ENCODE results near the gene WDR43.
A peak's percentile ranks its signal among the peaks of the same experiment; 100 is the strongest.
"Not testable (repeated sequence)": the region's sequence is repeated elsewhere in the genome, so short reads cannot be mapped to it uniquely, and the experiment has no call there.

WDR43 gene

DNA sequence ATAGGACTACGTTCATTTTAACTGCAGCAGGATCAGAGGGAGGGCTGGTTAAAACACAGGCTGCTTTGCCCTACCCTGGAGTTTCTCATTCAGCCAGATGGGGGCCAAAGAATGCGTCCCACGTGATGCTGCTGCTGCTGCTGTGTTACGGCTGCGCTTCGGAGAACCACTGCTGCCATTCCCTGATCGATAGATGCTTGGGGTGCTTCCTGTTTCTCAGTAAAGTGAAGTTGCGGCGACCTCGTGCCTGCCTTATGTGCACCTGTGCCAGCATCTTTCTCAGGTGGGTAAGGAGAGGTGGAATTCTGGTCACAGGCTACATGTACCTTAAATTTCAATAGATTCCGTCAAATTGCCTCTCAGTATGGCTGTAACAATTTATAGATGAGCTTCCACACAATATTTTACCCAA is 62.0 kb downstream of the WDR43 start:
- no peak overlapping the region for H3K27ac ChIP-seq
- no peak overlapping the region for H3K4me3 ChIP-seq

DNA sequence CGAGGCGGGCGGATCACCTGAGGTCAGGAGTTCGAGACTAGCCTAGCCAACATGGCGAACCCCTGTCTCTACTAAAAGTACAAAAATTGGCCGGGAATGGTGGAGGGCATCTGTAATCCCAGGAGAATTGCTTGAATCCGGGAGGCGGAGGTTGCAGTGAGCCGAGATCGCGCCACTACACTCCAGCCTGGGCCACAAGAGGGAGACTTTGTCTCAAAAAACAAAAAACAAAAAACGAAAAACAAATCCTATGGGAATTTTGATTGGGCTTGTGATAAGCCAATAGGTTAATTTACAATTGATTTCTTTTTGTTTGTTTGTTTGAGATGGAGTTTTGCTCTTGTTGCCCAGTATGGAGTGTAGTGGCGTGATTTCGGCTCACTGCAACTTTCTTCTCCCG is 62.4 kb downstream of the WDR43 start:
- no peak overlapping the region for H3K4me3 ChIP-seq
- no peak overlapping the region for H3K27ac ChIP-seq

DNA sequence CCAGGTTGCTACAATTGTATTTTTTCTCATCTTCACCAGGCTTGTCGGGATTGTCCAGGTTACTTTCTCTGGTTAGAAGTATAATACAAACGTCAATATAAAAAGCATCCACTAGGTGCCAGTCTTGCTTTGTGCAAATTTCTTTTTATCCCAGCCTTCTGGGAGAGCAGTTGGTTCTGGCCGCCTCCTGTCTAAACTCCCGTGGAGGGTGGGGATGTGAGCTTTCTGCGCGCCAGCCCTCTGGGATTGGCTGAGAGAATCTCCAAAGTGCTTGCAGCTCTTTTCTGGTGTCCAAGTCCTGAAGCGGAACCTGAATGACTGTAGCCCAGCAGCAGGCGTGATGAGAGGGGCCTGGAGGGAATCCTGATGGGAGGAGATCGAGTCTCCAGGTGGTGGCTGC is 64.2 kb downstream of the WDR43 start:
- no peak overlapping the region for H3K4me3 ChIP-seq

DNA sequence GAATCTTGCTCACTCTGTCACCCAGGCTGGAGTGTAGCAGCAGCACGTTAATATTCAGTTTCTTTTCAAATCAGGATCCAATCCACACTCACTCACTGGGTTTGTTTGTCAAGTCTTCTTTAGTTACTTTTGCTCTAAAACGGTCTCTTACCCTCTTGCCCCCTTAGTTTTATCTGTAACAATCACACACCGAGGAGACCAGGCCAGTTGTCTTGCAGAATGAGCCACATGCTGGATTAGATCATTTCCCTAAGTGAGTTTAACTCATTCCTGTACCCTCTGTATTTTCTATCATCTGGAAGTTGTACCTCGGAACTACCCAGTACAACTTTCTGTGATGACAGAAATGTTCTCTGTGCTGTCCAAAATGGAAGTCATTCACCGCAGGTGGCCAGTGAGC is 65.9 kb downstream of the WDR43 start:
- Histone ChIP-seq H3K27ac (no peak overlapping the region), H3K4me3 (no peak overlapping the region)

More for the DNA sequence above, 64.2 kb downstream of the WDR43 start:
- no peak overlapping the region for H3K27ac ChIP-seq

DNA sequence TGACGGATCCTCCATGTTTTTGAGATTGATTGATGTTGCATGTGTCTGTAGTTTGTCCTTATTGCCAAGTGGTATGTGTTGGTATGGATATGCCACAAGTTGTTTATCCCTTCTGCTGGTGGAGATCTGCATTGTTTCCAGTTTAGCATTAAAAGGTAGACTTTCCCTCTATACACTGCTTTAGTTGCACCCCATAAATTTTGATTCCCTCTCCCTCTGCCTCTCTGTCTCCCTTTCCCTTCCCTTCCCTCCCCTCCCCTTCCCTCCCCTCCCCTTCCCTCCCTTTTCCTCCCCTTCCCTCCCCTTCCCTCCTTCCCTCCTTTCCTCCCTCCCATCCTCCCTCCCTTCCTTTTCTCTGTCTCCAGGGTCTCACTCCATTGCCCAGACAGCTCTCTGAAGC is 68.0 kb downstream of the WDR43 start:
- Histone ChIP-seq H3K27ac (no peak overlapping the region), H3K4me3 (no peak overlapping the region)

DNA sequence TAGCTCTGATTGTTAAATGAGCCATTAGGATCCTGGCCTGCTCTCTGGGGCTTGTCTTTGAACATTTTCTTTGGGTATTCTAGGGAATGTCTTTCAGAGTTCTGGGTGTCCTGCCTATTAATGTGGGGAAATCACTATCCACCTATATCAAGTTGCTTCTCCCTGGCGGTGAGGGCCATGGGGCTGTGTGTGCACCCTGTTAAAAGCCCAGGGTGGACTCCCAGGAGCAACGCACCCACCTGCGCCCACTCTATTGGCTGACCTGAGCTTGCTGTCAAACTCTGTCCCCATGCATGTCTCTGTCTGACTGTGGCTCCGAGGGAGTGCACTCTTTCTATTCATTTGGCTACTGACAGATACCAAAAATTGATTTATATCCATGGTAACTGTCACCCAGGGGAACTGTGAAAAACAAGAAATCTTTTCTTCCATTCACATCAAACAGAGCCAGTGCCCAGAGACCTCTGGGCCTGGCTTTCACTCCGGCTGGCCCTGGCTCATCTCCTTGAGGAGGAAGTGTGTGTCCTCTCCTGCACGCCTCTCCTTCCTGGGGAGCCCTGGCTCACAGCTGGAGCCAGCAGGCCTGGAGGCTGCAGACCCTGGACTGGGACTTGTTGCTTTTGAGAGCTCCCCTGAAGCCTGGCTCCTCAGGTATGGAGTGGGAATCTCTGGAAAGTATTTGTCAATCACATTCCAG is 76.1 kb downstream of the WDR43 start:
- Histone ChIP-seq H3K4me3 (no peak overlapping the region), H3K27ac (no peak overlapping the region)

DNA sequence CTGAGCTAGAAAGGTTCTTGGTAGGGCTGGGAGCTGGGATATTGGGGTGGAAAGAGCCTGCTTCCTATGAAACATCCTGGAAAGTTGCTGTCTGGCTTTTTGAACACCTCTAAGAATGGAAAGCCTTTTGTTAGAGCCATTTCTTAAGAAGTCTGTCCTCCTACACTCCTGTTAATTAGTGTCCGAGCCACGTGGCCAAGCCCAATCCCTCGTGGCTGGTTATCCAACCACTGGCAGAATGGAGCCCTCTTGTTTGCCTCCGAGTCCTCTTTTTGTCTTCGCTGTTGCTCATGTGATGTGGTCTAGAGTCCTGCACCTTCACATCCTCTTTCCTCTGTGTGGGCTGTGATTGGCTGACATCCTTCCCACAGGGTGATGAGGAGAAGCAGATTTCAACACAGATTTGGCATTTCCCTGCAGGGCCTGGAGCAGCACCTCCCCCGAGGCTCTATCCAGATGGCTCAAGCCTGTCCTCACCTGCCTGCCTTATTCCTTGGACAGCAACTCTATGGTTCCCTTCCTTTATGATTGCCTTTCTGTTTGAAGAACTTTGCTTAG is 78.4 kb downstream of the WDR43 start:
- H3K27ac ChIP-seq, result no peak overlapping the region

DNA sequence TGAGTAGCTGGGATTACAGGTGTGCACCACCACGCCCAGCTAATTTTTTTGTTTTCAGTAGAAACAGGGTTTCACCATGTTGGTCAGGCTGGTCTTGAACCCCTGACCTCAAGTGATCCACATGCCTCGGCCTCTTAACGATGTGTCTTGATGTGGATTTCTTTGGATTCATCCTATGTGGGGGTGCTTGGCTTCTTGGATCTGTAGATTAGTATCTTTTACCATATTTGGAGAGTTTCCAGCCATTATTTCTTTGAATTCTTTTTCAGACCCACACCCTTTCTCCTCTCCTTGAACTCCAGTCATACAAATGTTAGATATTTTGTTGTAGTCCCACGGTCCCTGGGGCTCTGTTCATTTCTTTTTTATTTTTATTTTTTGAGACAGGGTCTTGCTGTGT is 79.8 kb downstream of the WDR43 start:
- Histone ChIP-seq H3K27ac (no peak overlapping the region), H3K4me3 (no peak overlapping the region)

More for the DNA sequence above, 78.4 kb downstream of the WDR43 start:
- H3K4me3 ChIP-seq, result no peak overlapping the region

DNA sequence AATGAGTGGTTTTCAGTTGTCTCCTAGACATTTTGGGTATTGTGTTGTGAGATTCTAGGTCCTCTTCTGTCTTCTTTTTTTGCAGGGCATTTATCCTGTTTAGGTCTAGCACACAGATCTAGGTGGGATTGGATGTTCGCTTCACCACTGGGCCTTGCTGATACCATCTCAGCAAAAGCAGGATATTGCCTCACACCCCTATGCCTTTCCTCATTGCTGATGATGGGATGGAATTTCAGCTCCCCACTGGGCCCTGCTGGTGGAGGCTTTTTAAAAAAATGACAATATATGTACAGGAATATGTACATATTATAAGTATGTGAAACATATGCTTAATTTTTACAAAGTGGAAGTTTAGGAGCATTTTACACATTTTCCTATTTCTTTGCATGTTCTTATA is 81.2 kb downstream of the WDR43 start:
- Histone ChIP-seq H3K4me3 (no peak overlapping the region), H3K27ac (no peak overlapping the region)

DNA sequence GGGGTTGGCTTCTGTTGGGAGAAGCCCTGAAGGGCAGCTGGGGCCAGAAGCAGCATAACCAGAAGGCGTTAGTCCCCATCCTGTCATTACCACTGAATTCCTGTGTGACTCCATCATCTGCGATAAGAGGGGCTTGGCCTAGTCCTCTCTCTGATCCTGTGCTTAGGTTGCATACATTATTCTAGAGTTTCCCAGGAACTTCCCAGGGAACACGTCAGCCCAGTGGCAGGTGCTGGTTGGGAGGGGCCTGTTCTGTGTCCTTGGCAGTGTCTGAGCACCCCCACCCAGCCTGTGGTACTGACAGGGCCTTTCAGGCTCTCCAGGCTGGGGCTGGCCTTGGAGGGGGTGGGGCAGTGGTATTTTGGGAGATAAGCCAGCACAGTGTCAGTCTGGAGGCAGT is 82.1 kb downstream of the WDR43 start:
- no peak overlapping the region for H3K27ac ChIP-seq
- H3K4me3 ChIP-seq, result no peak overlapping the region

DNA sequence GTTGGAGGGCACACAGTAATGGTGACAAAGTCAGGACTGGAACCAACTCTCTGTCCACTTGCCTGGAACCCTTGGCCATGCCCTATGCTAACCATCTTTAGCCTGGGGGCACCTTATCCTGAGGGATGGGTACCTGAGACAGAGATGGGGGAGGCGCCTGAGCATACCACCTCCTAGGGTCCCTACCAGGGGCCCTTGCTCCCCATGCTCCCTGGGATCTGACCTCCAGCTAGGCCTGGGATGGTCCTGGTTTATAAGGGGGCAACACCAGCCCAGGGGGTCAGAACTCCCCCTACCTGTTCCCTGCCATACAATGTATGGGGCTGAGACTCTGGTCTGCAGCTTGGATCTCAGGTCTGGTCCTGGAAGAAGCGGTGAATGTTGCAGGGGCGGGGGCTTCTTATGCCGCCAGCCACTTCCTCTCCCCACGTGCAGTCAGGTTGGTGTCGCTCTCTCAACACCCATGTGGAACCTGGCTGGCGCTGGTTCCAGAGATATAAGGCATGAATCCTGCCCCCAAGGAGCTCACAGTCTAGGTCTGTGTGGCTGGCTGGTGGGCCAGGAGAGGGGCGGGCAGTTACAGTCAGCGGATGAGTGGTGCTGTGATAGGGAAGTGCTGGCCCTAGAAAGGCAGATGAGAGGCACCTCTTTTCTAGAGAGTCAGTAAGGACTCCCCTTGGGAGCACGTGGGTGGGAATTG is 82.9 kb downstream of the WDR43 start:
- Histone ChIP-seq H3K27ac (no peak overlapping the region), H3K4me3 (no peak overlapping the region)

DNA sequence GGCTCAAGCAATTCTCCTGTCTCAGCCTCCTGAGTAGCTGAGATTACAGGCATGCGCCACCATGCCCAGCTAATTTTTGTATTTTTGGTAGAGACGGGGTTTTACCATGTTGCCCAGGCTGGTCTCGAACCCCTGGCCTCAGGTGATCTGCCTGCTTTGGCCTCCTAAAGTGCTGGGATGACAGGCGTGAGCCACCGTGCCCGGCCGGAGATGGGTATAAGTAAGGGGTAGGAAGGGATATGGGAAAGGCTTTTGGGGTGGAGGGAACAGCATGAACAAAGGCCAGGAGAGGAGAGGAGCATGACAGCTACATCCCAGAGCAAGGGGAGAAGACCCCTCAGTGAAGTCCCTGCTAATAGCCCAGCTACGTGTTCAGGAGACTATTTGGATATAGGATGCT is 83.5 kb downstream of the WDR43 start:
- H3K4me3 ChIP-seq, H3K27ac ChIP-seq: not testable (repeated sequence)

DNA sequence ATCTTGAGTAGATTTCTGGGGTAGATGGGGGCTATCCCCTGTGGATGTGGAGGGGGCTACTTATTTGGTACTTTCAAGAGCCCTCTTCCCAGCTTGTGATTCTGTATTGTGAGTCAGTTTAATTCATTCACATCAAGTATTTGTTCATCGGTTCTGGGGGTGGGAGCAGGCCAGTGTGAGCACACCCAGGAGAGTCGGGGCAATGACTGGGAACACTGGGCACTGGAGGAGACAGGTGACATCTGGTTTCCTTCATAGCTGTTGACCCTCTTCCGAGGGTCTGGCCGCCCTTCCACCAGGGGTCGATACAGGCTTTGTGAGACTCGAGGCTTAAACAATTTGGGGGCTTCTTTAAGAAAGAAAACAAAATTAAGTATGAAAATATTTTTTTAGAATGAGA is 84.1 kb downstream of the WDR43 start:
- Histone ChIP-seq H3K4me3 (no peak overlapping the region), H3K27ac (no peak overlapping the region)

DNA sequence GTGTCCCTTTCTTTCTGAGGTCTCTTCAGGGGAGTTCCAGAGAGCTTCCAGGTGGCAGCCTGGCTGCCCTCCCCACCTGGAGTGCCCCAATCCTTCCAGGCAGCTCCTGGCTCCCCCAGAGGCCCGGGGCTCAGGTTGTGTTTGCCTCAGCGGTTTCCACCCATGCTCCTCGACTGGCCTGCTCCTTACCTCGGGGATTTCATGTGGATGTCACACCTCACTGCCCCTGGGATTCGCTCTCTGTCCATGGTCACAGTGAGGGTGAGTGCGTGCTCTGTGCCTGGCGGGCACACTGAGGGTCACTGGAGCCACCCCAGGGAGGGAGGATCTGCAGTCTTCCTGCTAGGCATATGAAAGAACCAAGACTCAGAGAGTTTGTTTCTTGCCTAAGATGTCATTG is 84.6 kb downstream of the WDR43 start:
- Histone ChIP-seq H3K4me3 (no peak overlapping the region), H3K27ac (no peak overlapping the region)

DNA sequence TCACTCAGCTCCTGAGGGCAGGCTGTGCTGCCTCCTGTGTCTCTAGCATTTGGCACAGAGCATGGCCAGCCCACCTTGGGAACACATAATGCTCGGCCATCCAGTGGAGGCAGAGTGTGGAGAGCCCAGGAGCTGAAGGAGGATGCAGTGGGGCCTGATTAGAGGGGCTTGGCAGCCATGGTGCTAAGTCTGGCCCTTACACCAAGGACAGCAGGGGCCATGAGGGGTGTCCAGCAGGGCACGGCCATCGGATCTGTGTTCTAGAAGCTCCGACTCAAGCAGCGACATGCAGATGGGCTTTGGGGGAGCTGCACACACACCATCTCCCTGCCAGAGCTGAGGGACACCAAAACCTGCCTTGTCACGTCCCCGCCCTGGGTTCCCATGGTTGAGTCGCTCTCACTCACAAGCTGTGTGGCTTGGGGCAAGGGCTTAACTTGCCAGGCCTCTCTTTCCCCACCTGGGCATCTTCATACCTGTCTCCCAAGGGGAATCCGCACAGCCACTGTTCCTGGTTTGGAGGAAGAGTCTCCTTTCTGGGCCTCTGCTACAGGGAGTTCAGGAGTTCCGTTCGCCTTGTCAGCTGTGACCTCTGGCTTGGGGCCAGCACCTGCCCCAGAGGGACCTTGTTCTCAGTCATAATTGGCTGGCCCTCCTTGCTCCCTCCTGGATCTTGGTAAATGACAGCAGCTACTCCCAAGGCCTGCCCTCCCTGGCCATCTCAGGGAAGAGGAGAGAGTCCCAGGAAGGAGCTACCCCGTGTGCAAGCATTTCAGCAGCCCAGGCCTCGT is 85.3 kb downstream of the WDR43 start:
- Histone ChIP-seq H3K4me3 (no peak overlapping the region), H3K27ac (no peak overlapping the region)

DNA sequence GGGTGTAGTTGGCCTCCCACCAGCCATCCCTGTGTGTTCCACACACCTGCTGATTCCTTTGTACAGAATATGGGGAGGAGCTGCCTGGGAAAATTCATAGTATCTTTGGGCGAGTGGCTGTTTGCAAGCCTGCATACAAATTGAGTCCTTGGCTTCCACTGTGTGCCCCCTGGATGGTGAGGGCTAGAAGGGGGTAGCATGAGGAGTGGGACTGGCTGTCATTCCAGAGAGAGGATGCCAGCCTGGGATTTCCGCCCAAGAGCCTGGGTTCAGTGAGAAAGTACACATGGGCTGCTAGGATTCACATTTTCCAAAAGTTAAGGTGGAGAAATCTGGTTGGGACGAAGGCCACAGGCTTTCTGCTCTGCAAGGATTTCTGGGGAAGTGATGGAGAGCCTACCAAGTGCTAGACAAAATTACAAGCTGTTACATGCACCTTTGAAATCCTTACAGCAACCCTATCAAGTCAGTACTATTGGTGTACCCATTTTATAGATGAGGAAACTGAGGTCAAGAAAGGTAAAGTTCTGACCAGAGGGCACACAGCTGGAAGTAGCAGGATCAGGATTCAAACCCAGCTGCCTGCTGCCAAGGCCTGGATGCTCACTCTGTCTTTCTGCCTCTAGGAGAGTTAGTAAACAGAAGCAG is 86.0 kb downstream of the WDR43 start:
- no peak overlapping the region for H3K4me3 ChIP-seq
- peak overlapping the region in 2 of 21 experiments; percentile 16 to 83 for H3K27ac ChIP-seq

DNA sequence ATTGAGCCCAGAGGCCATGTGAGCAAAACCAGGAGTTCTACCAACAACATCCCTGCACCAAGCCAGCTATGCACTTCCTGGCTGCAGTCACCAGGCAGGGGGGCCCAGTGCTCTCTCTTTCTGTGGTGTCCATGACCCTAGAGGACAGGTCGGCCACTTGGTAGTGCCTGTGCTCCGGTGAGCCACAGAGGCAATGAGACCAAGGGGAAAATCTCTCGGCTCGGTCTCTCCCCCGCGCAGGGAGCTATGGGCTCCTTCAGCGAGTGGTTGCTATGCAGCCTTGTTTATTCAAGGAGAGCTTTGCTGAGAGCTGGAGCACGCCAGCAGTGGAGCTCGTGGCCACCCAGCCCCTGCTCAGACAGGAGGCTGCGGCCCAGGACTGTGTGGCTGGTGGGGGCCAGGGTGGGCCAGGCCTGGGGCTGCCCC is 86.6 kb downstream of the WDR43 start, which contains the start of gene TOGARAM2:
Gene TOGARAM2 (plus strand): TSS at position 283 of the 426 bp plus-strand sequence. CDS start 13,537 bp downstream, outside the sequence.
- Histone ChIP-seq H3K27ac (peak within 1 kb of the TSS in 9 of 21 experiments; percentile 1 to 83 (median 34)), H3K4me3 (no peak within 1 kb of the TSS)

DNA sequence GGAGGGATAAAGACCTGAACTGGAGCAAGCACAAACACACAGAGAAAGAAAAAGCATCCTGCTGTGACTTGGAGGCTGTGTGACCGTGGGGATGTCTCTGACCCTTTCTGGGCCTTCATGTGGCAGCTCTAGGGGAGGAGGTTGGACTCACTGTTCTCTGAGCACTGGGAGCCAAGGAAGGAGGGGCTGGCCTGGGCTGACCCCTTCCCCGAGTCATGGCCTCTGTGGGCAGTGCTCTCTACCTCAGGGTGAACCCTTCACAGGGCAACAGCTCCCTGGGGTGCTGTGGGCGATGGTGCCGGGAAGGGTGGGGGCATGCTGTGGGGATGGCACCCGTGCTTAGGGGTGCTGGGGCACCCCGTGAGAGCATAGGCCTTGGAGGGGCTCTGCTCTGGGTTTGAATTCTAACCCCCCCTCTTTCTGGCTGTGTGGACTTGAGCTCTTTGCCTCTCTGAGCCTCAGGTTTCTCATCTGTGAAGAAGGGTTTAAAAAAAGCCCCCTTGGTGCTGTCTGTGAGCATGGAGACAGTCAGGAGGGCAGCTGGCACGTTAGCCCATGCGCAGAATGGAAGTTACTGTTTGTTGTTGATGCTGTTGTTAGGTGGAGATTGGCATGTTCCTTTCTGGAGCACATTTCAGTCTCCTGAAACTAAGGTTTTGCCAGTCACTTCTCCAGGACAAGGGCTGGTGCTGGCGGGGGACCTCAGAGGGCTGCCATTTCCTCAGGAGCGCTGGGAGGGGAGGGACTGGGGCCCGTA is 87.3 kb downstream of the WDR43 start:
- Histone ChIP-seq H3K27ac (peak overlapping the region in 8 of 21 experiments; percentile 1 to 83 (median 42)), H3K4me3 (no peak overlapping the region)

DNA sequence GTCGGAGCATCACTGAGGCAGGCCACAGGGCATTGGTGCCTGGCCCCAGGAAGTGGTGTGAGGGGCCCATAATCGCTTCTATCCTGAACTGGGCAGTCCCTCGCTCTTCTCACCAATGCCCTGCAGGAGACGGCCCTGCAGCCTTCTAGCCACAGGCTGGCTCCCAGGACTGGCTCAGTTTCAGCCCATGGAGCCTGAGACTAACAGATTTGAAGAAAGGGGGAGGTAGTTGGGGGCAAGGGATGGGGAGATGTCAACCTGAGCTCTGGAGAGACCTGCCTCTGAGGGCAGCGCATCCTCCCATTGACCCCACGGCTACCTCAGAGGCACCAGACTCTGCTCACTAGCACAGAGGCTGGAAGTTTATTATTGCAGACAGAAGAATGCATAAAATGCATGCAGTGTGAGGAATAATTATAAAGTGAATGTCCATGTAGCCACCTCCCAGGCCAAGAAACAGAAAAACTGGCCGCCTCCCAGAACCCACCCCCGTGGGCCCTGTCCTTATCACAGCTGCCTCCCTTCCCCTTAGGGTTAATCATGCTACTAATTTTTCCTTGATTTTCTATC is 88.0 kb downstream of the WDR43 start:
- H3K27ac ChIP-seq, result peak overlapping the region in 3 of 21 experiments; percentile 30 to 79 (median 60)
- no peak overlapping the region for H3K4me3 ChIP-seq
